ENCODE data around the gene CRCP.
"Not testable (repeated sequence)": the region's sequence is repeated elsewhere in the genome, so short reads cannot be mapped to it uniquely, and the experiment has no call there.

The CRCP gene

DNA sequence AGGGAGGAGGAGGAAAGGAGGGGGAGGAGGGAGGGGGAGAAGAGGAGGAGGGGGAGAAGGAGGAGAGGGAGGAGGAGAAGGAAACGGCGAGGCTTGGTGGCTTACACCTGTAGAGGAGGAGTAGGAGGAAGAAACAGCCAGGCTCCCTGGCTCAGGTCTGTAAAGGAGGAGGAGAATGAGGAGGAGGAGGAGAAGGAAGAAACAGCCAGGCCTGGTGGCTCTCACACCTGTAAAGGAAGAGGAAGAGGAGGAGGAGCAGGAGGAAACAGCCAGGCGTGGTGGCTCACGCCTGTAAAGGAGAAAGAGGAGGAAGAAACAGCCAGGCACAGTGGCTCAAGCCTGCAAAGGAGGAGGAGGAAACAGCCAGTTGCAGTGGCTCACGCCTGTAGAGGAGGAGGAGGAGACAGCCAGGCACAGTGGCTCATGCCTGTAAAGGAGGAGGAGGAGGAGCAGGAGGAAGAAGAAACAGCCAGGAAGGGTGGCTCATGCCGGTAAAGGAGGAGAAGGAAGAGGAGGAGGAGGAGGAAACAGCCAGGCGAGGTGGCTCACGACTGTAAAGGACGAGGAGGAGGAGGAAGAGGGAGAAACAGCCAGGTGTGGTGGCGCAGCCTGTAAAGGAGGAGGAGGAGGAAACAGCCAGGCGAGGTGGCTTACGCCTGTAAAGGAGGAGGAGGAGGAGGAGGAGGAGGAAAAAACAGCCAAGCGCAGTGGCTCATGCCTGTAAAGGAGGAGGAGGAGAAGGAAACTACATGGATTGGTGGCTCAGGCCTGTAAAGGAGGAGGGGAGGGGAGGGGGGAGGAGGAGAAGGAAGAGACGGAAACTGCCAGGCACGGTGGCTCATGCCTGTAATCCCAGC is 14.9 kb upstream of the CRCP start:
- TF ChIP-seq CTCF (IDR thresholded peaks at IDR 0.05; ENCODE audit: extremely low read depth, missing control alignments), result no peak
- DNase-seq (ENCODE audit: low spot score), result no peak

DNA sequence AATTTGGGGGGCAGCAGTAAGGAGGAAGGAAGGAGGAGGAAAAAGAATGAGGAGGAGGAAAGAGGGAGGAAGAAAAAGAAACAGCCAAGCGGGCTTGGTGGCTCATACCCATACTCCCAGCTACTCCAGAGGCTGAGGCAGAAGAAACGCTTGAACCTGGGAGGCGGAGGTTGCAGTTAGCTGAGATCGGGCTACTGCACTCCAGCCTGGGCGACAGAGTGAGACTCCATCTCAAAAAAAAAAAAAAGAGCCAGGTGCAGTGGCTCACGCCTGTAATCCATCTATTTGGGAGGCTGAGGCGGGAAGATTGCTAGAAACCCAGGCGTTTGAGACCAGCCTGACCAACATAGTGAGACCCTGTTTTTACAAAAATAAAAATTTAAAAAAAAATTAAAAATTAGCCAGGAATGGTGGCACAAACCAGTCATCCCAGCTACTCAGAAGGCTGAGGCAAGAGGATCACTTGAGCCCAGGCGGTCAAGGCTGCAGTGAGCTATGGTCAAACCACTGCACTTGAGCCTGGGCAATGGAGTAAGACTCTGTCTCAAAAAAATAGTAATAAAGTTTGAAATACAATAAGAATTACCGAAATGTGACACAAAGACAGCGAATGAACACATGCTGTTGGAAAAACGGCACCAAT is 14.1 kb upstream of the CRCP start:
- TF ChIP-seq CTCF (IDR thresholded peaks at IDR 0.05; ENCODE audit: extremely low read depth, missing control alignments), result no peak
- DNase-seq (ENCODE audit: low spot score), result no peak

DNA sequence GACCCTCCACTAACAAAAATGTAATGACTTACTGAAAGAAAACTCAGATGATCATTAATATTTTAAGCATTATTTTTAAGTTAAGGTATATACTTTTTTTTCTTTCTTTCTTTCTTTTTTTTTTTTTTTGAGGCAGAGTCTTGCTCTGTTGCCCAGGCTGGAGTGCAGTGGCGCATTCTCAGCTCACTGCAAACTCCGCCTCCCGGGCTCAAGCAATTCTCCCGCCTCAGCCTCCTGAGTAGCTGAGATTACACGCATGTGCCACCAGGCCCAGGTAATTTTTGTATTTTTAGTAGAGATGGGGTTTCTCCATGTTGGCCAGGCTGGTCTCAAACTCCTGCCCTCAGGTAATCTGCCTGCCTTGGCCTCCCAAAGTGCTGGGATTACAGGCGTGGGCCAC is 12.5 kb upstream of the CRCP start:
- DNase-seq (ENCODE audit: low spot score), result not testable (repeated sequence)

GRCh38 chr7:66103994-66104393 is 10.7 kb upstream of the CRCP start:
- not testable (repeated sequence) for DNase-seq (ENCODE audit: low spot score)

GRCh38 chr7:66105263-66105748 is 9.3 kb upstream of the CRCP start:
- DNase-seq (ENCODE audit: low spot score), result no peak

DNA sequence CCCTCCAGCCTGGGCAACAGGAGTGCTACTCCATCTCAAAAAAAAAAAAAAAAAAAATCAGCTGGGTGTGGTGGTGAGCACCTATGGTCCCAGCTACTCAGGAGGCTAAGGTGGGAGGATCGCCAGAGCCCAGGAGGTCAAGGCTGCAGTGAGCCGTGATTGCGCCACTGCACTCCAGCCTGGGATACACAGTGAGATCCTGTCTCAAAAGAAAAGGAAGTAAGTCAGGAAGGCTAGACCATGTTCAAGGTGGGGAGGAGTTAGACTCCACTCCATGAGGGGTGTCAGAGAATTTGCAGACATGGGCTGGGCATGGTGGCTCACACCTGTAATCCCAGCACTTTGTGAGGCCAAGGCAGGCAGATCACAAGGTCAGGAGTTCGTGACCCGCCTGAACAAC is 6.2 kb upstream of the CRCP start:
- DNase-seq (ENCODE audit: low spot score), result not testable (repeated sequence)

More at GRCh38 chr7:66105263-66105748, 9.3 kb upstream of the CRCP start:
- no peak for TF ChIP-seq CTCF (IDR thresholded peaks at IDR 0.05; ENCODE audit: extremely low read depth, missing control alignments)

- DNase-seq (ENCODE audit: low spot score), result no peak
- TF ChIP-seq CTCF (IDR thresholded peaks at IDR 0.05; ENCODE audit: extremely low read depth, missing control alignments), result no peak
These were observed 3.8 kb upstream of the CRCP start for GRCh38 chr7:66110856-66111255.

DNA sequence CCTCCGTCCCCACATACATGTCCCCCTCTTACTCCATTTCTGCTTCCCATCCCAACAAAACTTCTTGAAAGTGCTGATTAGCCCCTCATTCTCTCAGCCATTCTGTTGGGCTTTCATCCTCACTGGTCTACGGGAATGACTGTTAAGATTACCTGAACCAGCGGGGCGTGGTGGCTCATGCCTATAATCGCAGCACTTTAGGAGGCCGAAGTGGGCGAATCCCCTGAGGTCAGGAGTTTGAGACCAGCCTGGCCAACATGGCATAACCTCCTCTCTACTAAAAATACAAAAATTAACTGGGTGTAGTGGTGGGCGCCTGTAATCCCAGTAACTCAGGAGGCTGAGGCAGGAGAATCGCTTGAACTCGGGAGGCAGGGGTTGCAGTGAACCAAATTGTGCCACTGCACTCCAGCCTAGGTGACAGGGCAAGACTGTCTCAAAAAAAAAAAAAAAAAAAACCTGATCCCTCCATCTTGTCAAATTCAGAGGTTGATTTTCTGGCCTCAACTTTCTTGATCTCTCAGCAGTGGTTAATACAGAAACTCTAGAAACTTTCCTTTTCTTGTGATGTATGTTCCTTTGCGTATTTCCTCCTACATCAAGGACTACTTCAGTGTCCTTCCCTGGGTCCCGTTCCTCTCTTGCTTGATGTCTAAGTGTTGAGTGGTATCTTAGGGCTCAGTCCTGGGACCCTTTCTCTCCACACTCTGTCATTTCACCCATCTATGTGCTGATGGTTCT is 2.2 kb downstream of the CRCP start:
- not testable (repeated sequence) for DNase-seq (ENCODE audit: low spot score)

DNA sequence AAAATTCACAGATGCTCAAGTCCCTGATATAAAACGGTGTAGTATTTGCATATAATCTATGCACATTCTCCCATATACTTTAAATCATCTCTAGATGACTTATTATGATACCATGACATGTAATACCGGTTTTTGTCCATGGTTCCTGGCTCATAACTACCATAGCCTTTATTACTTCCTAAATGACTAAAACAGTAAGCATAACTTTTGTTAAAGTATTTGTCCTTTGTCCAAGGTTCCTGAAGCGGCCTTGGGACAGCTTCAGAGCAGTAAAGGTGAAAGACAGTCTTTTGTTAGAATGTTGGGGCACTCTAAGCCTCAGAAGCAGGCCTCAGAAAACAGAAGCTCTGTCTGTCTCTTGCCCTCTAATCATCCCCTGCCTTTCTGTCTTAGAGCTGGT is 4.0 kb downstream of the CRCP start:
- no peak for TF ChIP-seq CTCF (IDR thresholded peaks at IDR 0.05; ENCODE audit: extremely low read depth, missing control alignments)
- no peak for DNase-seq (ENCODE audit: low spot score)
